Measurements from ENCODE around the gene ANKRD42. TPM values are rescaled to one million over a fixed set of nuclear protein-coding genes. Genes with fewer than 3 reads are reported as not detected.

ANKRD42 gene
- total RNA-seq, 1 donor from 2014 or later = 7.8 TPM

GRCh38 chr11:83294208-83294607 lies 100.7 kb downstream of the ANKRD42 start:
- peaks cover 2% of the 10 kb centered on the region for H3K27me3 Mint-ChIP-seq (ENCODE audit: low read depth)
- no peaks in the 10 kb centered on the region for H3K36me3 Mint-ChIP-seq
- DNase-seq (ENCODE audit: low spot score in 2 of 2, unreplicated experiment in 2 of 2) = no peak
- H3K4me1 Mint-ChIP-seq = peaks cover 4% of the 10 kb centered on the region
- TF ChIP-seq, protein P1, sequence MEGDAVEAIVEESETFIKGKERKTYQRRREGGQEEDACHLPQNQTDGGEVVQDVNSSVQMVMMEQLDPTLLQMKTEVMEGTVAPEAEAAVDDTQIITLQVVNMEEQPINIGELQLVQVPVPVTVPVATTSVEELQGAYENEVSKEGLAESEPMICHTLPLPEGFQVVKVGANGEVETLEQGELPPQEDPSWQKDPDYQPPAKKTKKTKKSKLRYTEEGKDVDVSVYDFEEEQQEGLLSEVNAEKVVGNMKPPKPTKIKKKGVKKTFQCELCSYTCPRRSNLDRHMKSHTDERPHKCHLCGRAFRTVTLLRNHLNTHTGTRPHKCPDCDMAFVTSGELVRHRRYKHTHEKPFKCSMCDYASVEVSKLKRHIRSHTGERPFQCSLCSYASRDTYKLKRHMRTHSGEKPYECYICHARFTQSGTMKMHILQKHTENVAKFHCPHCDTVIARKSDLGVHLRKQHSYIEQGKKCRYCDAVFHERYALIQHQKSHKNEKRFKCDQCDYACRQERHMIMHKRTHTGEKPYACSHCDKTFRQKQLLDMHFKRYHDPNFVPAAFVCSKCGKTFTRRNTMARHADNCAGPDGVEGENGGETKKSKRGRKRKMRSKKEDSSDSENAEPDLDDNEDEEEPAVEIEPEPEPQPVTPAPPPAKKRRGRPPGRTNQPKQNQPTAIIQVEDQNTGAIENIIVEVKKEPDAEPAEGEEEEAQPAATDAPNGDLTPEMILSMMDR (IDR thresholded peaks at IDR 0.05; ENCODE audit: unreplicated experiment) = no peak
- H3K27ac Mint-ChIP-seq = no peak overlapping the region
- H3K9me3 Mint-ChIP-seq = no peaks in the 10 kb centered on the region
- no peak overlapping the region for H3K4me3 Mint-ChIP-seq

Other genes starting within 250 kb of the ANKRD42 start
- 7.6 to 10.3 TPM (median 9.9 TPM) in 3 replicates for gene RAB30, start 121.8 kb upstream of the ANKRD42 start, total RNA-seq
- gene PCF11, start 36.6 kb upstream of the ANKRD42 start, total RNA-seq = 73.2 to 77.1 TPM (median 74.2 TPM) in 3 replicates
- 40.7 to 43.5 TPM (median 43.0 TPM) in 3 replicates for gene CCDC90B, start 92.7 kb downstream of the ANKRD42 start, total RNA-seq